Measurements from ENCODE around the gene POU4F1. TPM values are rescaled to one million over a fixed set of nuclear protein-coding genes. Genes with fewer than 3 reads are reported as not detected.

POU4F1 gene
- total and polyA plus RNA-seq, 7 experiments from 2014 or later, result 0.08 to 0.22 (median 0.15) TPM; not detected in 4

DNA sequence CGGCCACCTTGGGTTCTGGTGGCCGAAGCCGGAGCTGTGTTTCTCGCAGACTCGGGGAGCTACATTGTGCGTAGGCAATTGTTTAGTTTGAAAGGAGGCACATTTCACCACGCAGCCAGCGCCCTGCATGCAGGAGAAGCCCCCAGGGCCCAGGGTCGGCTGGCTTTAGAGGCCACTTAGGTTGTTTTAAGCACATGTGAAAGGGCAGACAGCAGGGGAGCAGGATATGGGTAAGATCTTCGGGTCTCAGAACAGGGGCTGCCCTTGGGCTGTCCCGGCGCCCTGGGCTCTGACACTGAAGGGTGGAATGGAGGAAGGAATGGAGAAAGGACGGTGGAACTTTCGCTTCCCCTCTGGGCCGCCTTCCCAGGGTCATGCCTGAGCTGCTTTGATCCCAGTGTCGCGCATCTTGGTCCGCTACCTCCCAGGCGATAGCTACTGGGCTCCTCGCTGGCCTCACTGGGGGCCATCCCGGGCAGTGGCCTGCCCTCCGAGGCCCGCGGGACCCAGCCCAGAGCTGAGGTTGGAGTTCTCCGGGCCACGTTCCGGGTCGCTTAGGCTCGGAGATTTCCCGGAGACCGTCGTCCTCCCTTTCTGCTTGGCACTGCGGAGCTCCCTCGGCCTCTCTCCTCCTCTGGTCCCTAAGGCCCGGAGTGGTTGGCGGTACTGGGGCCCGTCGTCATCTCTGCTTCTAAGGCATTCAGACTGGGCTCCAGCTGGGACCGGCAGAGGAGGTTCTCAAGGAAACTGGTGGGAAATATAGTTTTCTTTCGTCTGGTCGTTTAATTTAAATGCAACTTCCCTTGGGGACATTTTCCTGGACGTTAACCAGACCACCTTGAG is 4.3 kb upstream of the POU4F1 start:
- ChIA-PET CTCF (no interaction called here), POLR2A (interaction anchor here (0.6 to 1.2 kb wide), 3 partner anchors 10 to 1838 kb away, joined by 3 to 6 read pairs (median 3); no protein-coding TSS in a partner anchor)
- H3K36me3 Mint-ChIP-seq, result peaks cover 0 to 5% (median 0%) of the 10 kb centered on the region in 5 donors
- H3K27me3 Mint-ChIP-seq, result peaks cover 74 to 89% (median 80%) of the 10 kb centered on the region in 5 donors
- peak overlapping the region in 1 of 9 donors; percentile 65 for H3K27ac Mint-ChIP-seq
- no peak for DNase-seq
- Histone ChIP-seq H3K4me1 (ENCODE audit: control insufficient read depth in 2 of 2, insufficient read depth in 2 of 2, low read length in 2 of 2) (peaks cover 11 to 33% of the 10 kb centered on the region in 2 donors), H3K9me3 (ENCODE audit: control insufficient read depth in 2 of 3, low read length in 3 of 3) (no peaks in the 10 kb centered on the region), H3K27me3 (ENCODE audit: control insufficient read depth in 2 of 2, insufficient read depth in 2 of 2, low read length in 2 of 2) (peaks cover 26 to 53% of the 10 kb centered on the region in 2 donors), H3K36me3 (ENCODE audit: control insufficient read depth in 2 of 3, insufficient read depth in 3 of 3, low read length in 3 of 3) (no peaks in the 10 kb centered on the region), H3K27ac (ENCODE audit: low read depth, low read length) (no peak overlapping the region), H3K4me3 (ENCODE audit: low read length) (no peak overlapping the region)
- no peak for ATAC-seq
- H3K4me1 Mint-ChIP-seq, result peaks cover 32 to 63% (median 53%) of the 10 kb centered on the region in 7 donors
- intact Hi-C loops (cut with micrococcal nuclease), result loop anchor here (1.0 to 10.0 kb wide), 4 partner anchors 10 to 913 kb away; partner anchors contain the start of gene SLAIN1 (in 1 of the 2)
- peaks cover 0 to 13% (median 1%) of the 10 kb centered on the region in 11 donors for H3K9me3 Mint-ChIP-seq
- peak overlapping the region; percentile 34 to 83 (median 72) for H3K4me3 Mint-ChIP-seq

DNA sequence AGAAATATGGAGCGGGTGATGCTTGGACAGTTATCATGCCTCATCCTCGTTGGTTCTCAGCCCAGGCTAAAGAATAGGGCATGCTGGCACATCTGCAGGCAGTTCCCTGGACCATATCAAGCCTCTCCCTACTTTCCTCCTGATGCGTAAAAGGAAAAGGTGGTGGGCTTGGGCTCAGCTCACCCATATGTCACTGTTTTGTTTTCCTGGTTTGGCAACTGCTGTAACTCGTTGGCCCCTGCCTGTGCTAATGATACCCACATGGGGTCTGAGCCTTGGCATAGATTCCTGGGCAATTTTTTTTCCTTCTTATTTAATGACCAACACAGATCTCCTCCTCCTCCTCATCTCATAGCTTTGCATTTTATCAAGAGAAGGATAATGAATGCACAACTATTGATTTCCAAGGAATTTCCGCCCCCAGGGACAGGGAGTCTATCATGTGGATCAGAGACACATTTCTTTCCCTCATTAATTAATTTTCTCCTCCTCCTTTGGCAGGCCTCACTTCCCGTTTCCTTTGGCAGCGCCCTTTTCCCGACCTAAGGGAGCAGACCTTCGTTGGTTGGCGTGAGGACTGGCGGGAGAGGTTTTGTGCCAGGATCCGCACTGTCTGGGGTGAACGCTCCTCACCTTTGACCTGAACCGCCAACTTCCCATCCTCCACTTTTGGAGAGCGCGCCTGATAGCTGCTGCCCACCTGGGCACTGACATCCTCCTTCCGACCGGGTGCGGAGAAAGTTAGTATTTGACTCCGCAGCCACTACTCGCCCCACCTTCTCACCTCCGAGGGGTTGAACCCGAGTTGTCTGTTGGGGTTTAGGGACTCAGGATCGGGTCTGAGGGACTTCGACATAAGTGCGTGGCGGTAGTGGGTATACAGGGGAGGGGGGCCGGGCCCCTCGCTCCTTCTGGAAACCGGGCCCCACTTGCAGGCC is 3.4 kb upstream of the POU4F1 start:
- Histone ChIP-seq H3K27ac (ENCODE audit: low read depth, low read length) (no peak overlapping the region), H3K9me3 (ENCODE audit: control insufficient read depth in 2 of 3, low read length in 3 of 3) (no peaks in the 10 kb centered on the region), H3K27me3 (ENCODE audit: control insufficient read depth in 2 of 2, insufficient read depth in 2 of 2, low read length in 2 of 2) (peaks cover 26 to 57% of the 10 kb centered on the region in 2 donors), H3K36me3 (ENCODE audit: control insufficient read depth in 2 of 3, insufficient read depth in 3 of 3, low read length in 3 of 3) (no peaks in the 10 kb centered on the region), H3K4me3 (ENCODE audit: low read length) (no peak overlapping the region), H3K4me1 (ENCODE audit: control insufficient read depth in 2 of 2, insufficient read depth in 2 of 2, low read length in 2 of 2) (peaks cover 11 to 38% of the 10 kb centered on the region in 2 donors)
- peaks cover 37 to 68% (median 58%) of the 10 kb centered on the region in 7 donors for H3K4me1 Mint-ChIP-seq
- H3K9me3 Mint-ChIP-seq, result peaks cover 0 to 17% (median 2%) of the 10 kb centered on the region in 11 donors
- H3K36me3 Mint-ChIP-seq, result peaks cover 0 to 5% (median 0%) of the 10 kb centered on the region in 5 donors
- CTCF ChIA-PET, result no interaction called here
- H3K27ac Mint-ChIP-seq, result peak overlapping the region in 2 of 9 donors; percentile 9 to 36
- intact Hi-C loops (cut with micrococcal nuclease), result loop anchor here (10.0 kb wide), 2 partner anchors 682 to 912 kb away; partner anchors contain the start of gene SLAIN1 (in 1 of the 2)
- DNase-seq, result no peak
- H3K4me3 Mint-ChIP-seq, result peak overlapping the region in 8 of 10 donors; percentile 14 to 83 (median 56)
- POLR2A ChIA-PET, result interaction anchor here (0.9 to 1.2 kb wide), 2 partner anchors 10 to 11 kb away, joined by 3 to 6 read pairs; no protein-coding TSS in a partner anchor
- no peak for ATAC-seq
- H3K27me3 Mint-ChIP-seq, result peaks cover 79 to 91% (median 85%) of the 10 kb centered on the region in 5 donors

DNA sequence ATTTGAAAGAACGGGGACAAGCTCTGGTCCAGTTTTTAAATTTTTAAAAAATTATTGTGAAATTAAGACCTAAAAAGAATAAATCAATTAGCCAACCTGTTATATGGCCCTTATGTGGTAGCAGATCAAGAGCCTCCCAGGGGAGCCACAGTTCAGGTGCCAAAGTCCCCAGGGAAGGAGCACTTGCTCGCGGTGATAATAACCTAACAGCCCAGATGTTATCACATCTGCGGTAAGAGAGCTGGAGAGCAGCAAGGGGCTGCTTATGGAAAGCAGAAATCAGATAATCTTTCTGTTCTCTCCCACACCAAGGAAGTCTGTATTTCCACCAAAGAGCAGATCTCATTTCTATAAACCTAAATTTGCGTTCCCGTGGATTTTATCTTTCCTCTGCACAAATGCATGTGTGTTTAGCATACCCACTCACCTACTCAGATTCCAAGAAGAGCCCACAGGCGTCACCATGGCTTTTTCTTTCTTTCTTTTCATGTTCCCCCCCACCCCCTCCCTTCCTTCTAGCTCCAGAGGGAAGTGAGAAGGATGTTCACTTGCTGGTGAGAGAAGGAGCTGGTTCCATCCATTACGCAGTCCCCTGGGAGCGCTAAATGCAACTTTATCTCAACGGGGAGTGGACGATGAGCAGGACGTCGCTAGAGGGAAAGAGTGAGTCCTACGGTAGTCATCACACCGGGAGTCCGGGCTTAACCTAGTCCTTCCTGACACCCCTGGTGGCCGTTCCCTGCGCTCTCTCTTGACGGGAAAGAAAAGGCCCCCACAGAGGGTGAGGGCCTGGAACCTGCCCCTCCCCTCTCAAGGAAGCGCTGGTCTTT is 1.6 kb upstream of the POU4F1 start:
- Histone ChIP-seq H3K36me3 (ENCODE audit: control insufficient read depth in 2 of 3, insufficient read depth in 3 of 3, low read length in 3 of 3) (no peaks in the 10 kb centered on the region), H3K4me1 (ENCODE audit: control insufficient read depth in 2 of 2, insufficient read depth in 2 of 2, low read length in 2 of 2) (peaks cover 11 to 43% of the 10 kb centered on the region in 2 donors), H3K4me3 (ENCODE audit: low read length) (no peak overlapping the region), H3K9me3 (ENCODE audit: control insufficient read depth in 2 of 3, low read length in 3 of 3) (no peaks in the 10 kb centered on the region), H3K27ac (ENCODE audit: low read depth, low read length) (no peak overlapping the region), H3K27me3 (ENCODE audit: control insufficient read depth in 2 of 2, insufficient read depth in 2 of 2, low read length in 2 of 2) (peaks cover 30 to 66% of the 10 kb centered on the region in 2 donors)
- ATAC-seq, result no peak
- no peak for DNase-seq
- ChIA-PET CTCF (no interaction called here), POLR2A (no interaction called here)
- intact Hi-C loops (cut with micrococcal nuclease), result loop anchor here (5.0 to 10.0 kb wide), 5 partner anchors 52 to 910 kb away; partner anchors contain the start of genes SLAIN1 (in 2 of the 2) and OBI1 (in 1 of the 2)
- Mint-ChIP-seq H3K36me3 (peaks cover 0 to 5% (median 0%) of the 10 kb centered on the region in 5 donors), H3K27ac (peak overlapping the region in 1 of 9 donors; percentile 34), H3K4me3 (peak overlapping the region in 3 of 10 donors; percentile 10 to 95 (median 78)), H3K27me3 (peaks cover 79 to 91% (median 86%) of the 10 kb centered on the region in 5 donors), H3K9me3 (peaks cover 0 to 24% (median 4%) of the 10 kb centered on the region in 11 donors), H3K4me1 (peaks cover 37 to 79% (median 68%) of the 10 kb centered on the region in 7 donors)

DNA sequence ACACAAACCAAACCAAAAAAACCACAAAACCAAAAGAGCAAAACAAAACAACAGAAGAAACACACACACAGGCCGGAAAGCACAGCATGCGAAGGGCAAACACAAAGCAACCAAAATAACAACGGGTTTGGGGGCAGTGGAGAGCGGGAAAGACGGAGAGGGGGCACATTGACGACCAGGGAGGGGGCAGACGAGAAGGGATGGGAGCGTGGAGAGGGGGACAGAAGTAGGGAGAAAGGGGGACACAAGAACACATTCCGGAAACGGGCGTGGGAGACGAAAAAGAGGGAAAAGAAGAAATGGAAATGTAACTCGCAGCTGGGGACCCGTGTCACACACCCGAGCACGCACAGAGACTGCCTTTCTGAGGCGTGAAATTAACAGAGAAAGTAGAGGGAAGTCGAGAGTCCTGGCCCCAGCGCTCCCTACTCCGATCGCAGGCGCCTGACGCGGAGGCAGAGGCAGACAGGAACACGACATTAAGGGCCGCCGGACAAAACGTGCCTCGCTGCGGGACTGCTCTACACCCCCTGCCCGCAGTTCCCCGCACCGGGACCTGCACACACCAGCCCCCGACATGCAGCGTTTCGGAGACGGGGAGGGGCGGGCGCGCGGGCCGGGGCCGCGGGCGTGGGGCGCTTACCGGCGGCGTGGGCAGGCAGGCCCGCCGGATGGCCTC is 652 bp downstream of the POU4F1 start:
- H3K27me3 Mint-ChIP-seq, result peaks cover 79 to 90% (median 85%) of the 10 kb centered on the region in 5 donors
- ATAC-seq, result peak; percentile 34
- intact Hi-C loops (cut with micrococcal nuclease), result loop anchor here (1.0 to 10.0 kb wide), 6 partner anchors 7 to 908 kb away; partner anchors contain the start of genes SLAIN1 (in 2 of the 2) and OBI1 (in 1 of the 2)
- H3K27ac ChIP-seq (ENCODE audit: low read depth, low read length), result no peak overlapping the region
- POLR2A ChIA-PET, result interaction anchor here (0.7 kb wide), 1 partner anchor 465 kb away, joined by 3 read pairs; no protein-coding TSS in a partner anchor
- peaks cover 0 to 44% (median 18%) of the 10 kb centered on the region in 11 donors for H3K9me3 Mint-ChIP-seq
- H3K36me3 ChIP-seq (ENCODE audit: control insufficient read depth in 2 of 3, insufficient read depth in 3 of 3, low read length in 3 of 3), result no peaks in the 10 kb centered on the region
- CTCF ChIA-PET, result no interaction called here
- DNase-seq, result peak in 1 of 9 donors; percentile 31
- peak overlapping the region; percentile 43 for H3K4me3 ChIP-seq (ENCODE audit: low read length)
- H3K4me1 ChIP-seq (ENCODE audit: control insufficient read depth in 2 of 2, insufficient read depth in 2 of 2, low read length in 2 of 2), result peaks cover 0 to 24% of the 10 kb centered on the region in 2 donors
- no peaks in the 10 kb centered on the region for H3K9me3 ChIP-seq (ENCODE audit: control insufficient read depth in 2 of 3, low read length in 3 of 3)
- peaks cover 0 to 4% (median 0%) of the 10 kb centered on the region in 5 donors for H3K36me3 Mint-ChIP-seq
- peaks cover 45 to 74% of the 10 kb centered on the region in 2 donors for H3K27me3 ChIP-seq (ENCODE audit: control insufficient read depth in 2 of 2, insufficient read depth in 2 of 2, low read length in 2 of 2)
- peak overlapping the region; percentile 76 to 95 (median 85) for H3K4me3 Mint-ChIP-seq
- H3K4me1 Mint-ChIP-seq, result peaks cover 29 to 63% (median 51%) of the 10 kb centered on the region in 7 donors
- H3K27ac Mint-ChIP-seq, result peak overlapping the region in 4 of 9 donors; percentile 54 to 89 (median 74)

DNA sequence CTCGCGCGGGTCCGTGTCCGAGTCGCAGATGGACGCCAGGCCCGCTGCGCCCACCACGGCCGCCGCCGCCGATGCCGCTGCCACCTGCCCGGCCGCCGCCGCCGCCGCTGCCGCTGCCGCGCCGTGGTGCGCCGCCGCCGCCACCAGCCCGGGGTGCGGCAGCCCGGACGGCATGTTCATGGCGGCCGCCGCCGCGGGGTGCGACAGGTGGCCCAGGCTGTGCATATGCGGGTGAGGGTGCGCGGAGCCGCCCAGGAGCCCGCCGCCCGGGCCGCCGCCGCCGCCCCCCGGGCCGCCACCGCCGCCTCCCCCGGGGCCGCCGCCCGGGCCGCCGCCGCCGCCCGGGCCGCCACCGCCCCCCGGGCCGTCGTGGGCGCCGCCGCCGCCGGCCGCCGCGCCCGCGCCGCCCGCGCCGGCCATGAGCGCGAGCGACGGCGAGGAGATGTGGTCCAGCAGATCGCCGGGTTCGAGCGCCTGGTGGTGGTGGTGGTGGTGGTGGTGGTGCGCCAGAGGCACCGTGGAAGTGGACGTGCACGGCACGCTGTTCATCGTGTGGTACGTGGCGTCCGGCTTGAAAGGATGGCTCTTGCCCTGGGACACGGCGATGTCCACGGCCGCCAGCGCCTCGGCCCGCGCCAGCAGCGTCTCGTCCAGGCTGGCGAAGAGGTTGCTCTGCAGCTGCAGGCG is 1.3 kb downstream of the POU4F1 start:
- Mint-ChIP-seq H3K9me3 (peaks cover 0 to 49% (median 23%) of the 10 kb centered on the region in 11 donors), H3K27me3 (peaks cover 79 to 90% (median 86%) of the 10 kb centered on the region in 5 donors), H3K4me3 (peak overlapping the region; percentile 76 to 95 (median 85)), H3K36me3 (peaks cover 0 to 4% (median 1%) of the 10 kb centered on the region in 5 donors), H3K4me1 (peaks cover 24 to 63% (median 48%) of the 10 kb centered on the region in 7 donors), H3K27ac (peak overlapping the region in 3 of 9 donors; percentile 54 to 89 (median 75))
- H3K36me3 ChIP-seq (ENCODE audit: control insufficient read depth in 2 of 3, insufficient read depth in 3 of 3, low read length in 3 of 3), result no peaks in the 10 kb centered on the region
- ChIA-PET CTCF (interaction anchor here (0.6 kb wide), 1 partner anchor 63 kb away, joined by 3 read pairs; no protein-coding TSS in a partner anchor), POLR2A (interaction anchor here (0.7 kb wide), 1 partner anchor 464 kb away, joined by 3 read pairs; no protein-coding TSS in a partner anchor)
- H3K4me1 ChIP-seq (ENCODE audit: control insufficient read depth in 2 of 2, insufficient read depth in 2 of 2, low read length in 2 of 2), result peaks cover 0 to 19% of the 10 kb centered on the region in 2 donors
- H3K4me3 ChIP-seq (ENCODE audit: low read length), result peak overlapping the region; percentile 43
- ATAC-seq (no peak), DNase-seq (peak in 1 of 9 donors; percentile 29)
- H3K9me3 ChIP-seq (ENCODE audit: control insufficient read depth in 2 of 3, low read length in 3 of 3), result peaks cover 0 to 5% (median 0%) of the 10 kb centered on the region in 3 experiments
- no peak overlapping the region for H3K27ac ChIP-seq (ENCODE audit: low read depth, low read length)
- peaks cover 46 to 73% of the 10 kb centered on the region in 2 donors for H3K27me3 ChIP-seq (ENCODE audit: control insufficient read depth in 2 of 2, insufficient read depth in 2 of 2, low read length in 2 of 2)
- intact Hi-C loops (cut with micrococcal nuclease), result loop anchor here (2.0 to 10.0 kb wide), 6 partner anchors 55 to 907 kb away; partner anchors contain the start of genes OBI1 (in 2 of the 2) and SLAIN1 (in 2 of the 2)
